GM18868 (cell line): ENCODE results near the gene IFFO2.

Experiments used
- ATAC-seq: cut with Tn5 transposase; IDR thresholded peaks from one replicate; pipeline ENCODE4 v1.9.1; 2021; ENCODE audit warnings: mild to moderate bottlenecking, moderate library complexity; ENCODE audit not compliant: unreplicated experiment

IFFO2 gene

GRCh38 chr1:18856435-18856834, 100.0 kb downstream of the IFFO2 start:
- no peak for ATAC-seq

- no peak for ATAC-seq
Observed at GRCh38 chr1:18855573-18855972, 100.9 kb downstream of the IFFO2 start.

- ATAC-seq: no peak
Observed at GRCh38 chr1:18854331-18855025, 102.0 kb downstream of the IFFO2 start.
